NCI-H526 (cell line): ENCODE measurements around the gene TPO.
"Not testable (repeated sequence)": the region's sequence is repeated elsewhere in the genome, so short reads cannot be mapped to it uniquely, and the experiment has no call there.

Experiments
- DNase-seq, 2 experiments: peaks; one replicate each; lab custom pipeline; 2025; lab: John Stamatoyannopoulos, UW

Gene TPO

GRCh38 chr2:1483551-1483950, 70.3 kb downstream of the TPO start:
- no peak for DNase-seq

DNA sequence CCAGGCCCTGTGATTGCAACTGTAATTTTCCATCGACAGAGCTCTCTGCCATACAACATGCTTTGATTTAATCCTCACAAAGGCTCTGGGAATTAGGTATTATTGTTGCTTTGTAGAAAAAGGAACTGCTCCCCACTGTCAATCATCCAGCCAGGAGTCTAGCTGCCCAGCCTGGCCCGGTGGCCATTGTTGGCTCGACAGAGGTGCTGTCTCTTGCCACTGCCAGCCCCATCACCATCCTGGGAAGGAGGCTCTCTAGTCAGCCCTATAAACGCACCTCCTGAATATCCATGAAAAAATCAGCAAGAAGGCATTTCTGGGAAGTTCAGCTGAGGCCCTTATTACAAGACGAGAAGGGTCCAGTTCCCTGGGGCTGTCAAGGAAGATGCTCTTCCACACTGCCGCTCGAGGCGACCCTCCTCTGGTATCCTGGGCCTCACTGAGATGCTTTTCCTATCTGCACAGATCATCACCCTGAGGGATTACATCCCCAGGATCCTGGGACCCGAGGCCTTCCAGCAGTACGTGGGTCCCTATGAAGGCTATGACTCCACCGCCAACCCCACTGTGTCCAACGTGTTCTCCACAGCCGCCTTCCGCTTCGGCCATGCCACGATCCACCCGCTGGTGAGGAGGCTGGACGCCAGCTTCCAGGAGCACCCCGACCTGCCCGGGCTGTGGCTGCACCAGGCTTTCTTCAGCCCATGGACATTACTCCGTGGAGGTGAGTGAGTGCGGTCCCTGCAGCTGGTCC, 71.0 kb downstream of the TPO start:
- DNase-seq: no peak

- DNase-seq: no peak
Measured at GRCh38 chr2:1486670-1487069, 73.4 kb downstream of the TPO start.

GRCh38 chr2:1487758-1488157, 74.5 kb downstream of the TPO start:
- no peak for DNase-seq

DNA sequence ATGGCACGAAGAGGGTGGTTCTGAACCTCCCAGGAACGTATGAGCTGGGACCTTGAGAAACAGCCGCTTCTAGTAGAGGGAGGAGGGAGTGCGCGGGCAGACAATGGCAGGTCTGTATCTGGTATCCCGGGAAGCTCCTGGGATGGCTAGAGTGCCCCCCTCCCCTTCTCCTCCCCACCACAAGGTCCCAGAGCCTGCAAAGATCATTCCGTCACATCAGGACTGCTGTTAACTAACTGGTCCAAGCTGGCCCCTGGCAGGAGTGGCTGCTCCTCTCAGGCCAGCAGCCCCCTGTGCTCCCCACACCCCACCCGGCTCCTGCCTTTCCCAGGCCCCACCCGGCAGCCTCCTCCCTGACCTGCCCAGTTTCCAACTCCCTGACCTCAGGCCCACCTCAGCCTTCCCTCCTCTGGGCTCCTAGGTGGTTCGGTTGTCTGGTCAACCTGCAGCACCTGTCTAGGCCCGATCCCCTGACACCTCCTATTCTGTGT, 75.0 kb downstream of the TPO start:
- peak in 1 of 2 experiments; percentile 22 for DNase-seq

GRCh38 chr2:1488851-1489250, 75.6 kb downstream of the TPO start:
- DNase-seq: no peak

DNA sequence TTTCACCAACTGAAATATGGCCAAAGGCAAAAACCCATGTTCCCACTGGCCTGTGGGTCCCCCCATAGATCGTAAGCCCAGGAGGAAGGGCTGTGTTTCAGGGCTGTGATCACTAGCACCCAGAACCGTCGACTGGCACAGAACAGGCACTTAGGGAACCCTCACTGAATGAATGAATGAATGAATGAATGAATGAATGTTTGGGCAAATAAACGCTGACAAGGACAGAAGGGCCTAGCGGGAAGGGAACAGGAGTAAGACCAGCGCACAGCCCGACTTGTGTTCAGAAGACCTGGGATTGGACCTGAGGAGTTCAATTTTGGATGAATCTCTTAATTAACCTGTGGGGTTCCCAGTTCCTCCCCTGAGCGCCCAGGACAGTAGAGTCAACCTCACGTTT, 76.2 kb downstream of the TPO start:
- no peak for DNase-seq

DNA sequence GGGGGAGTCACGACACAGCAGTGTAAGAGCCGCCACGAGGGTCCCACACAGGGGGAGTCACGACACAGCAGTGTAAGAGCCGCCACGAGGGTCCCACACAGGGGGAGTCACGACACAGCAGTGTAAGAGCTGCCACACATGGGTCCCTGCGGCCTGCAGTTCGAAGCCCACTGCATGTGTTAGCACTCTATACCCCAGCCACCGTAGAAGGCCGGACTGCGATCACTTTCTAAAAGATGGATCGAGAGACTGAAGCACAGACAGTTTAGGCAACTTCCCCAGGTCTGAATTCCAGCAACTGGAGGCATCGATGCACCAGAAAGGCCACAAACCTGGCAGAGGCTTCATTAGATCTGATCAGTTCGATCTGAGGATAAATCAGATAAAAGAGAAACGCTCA, 77.1 kb downstream of the TPO start:
- not testable (repeated sequence) for DNase-seq

DNA sequence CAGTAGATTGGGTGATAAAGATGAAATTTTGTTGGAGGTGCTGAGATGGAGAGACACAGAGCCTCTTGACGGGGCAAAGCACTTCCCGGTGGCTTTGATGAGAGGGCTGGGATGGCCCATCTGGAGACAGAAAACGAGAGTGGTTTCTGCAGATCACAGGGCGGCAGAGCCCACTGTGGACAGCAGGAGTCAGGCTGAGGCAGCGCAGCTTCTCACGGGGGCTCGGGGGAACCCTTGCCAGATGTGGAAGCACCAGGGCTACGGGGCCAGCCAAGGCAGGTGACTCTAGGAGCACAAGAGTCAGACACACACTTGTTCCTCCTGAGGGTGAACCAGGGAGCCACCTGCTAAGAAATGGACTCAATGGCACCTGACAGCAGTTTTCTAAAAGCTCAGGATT, 78.5 kb downstream of the TPO start:
- no peak for DNase-seq

- DNase-seq: not testable (repeated sequence)
Measured at GRCh38 chr2:1492231-1492630, 79.0 kb downstream of the TPO start.

DNA sequence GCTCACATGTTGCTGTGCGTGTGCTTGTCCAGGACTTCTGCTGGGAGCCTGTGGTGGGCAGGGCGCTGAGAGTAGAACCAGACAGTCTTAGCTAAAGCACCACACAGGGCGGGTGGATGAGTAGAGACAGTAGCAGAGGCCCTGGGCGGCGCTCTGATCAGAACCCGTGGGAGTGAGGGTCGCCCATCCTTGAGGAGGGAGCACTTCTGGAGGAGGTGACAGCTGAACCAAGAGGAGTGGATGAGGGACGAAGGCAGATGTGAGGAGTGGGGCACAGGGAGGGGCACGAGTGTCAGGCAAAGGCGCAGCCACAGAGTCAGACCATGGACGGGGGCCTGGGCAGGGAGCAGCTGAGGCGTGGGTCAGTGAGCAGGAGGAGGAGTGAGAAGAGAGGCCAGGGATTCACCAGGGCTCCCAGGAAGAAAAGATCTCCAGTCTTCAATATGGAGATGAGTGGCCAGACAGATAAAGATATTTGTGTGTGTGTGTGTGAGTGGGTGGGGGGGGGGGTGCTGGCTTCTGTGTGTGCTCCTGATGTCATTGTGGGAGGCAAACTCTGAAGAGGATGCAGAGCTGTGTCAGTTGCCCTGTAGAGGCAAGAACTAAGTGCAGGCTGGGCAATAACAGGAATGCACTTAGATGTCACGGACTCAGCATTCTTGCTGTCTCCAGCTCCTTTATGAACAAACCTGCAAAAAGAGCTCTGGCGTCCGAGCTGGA, 79.6 kb downstream of the TPO start:
- DNase-seq: no peak

DNA sequence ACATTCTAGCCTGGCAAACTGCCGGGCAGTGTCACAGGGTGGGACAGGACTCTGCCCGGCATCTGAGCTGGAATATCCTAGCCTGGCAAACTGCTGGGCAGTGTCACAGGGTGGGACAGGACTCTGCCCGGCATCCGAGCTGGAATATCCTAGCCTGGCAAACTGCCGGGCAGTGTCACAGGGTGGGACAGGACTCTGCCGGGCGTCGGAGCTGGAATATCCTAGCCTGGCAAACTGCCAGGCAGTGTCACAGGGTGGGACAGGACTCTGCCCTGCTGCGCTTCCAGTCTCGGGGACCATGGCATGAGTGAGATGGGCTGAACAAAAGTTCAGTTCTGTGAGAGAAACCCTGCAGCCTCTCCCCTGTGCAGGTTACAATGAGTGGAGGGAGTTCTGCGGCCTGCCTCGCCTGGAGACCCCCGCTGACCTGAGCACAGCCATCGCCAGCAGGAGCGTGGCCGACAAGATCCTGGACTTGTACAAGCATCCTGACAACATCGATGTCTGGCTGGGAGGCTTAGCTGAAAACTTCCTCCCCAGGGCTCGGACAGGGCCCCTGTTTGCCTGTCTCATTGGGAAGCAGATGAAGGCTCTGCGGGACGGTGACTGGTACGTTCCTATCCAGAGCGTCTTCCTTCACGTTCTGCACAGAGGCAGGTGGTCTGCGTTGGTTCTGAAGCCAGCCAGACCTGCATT, 80.3 kb downstream of the TPO start:
- no peak for DNase-seq

DNA sequence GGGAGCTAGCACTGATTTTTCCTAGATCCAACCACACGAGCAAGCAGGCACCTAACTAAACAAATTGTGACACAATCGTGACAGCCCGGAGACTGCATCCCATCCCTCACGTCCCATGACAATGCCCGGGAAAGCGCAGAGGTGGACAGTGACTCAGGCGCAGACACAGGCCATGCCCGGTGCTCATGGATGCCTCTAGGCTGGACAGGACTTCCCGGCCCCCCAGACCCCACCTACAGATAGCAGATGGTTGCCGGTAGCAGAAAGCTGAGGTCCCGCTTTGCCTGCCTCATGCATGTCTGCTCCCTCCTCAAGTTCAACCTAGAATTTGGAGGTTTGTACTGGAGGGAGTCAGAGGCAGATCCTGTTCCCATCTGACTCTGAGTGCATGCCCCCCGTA, 81.0 kb downstream of the TPO start:
- DNase-seq: no peak

DNA sequence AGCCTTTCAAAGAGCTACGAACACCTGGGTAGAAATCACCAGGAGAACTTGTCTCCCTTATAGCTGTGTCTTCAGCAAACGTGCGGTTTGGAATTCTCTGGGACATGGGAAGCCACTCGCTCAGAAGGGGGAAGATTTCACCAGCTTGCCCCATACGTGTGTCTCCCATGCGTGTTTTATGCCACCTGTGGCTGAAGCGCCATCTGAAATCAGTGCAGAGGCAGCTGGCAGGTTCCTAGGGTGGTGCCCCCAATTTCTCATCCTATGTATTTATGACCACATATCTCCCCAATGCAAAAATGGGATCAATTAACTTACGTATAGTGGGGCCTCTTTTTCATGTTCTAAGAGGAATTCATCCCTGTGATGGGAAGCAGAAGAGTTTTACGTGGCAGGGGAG, 81.6 kb downstream of the TPO start:
- DNase-seq: no peak

GRCh38 chr2:1495676-1496358, 82.6 kb downstream of the TPO start:
- no peak for DNase-seq

DNA sequence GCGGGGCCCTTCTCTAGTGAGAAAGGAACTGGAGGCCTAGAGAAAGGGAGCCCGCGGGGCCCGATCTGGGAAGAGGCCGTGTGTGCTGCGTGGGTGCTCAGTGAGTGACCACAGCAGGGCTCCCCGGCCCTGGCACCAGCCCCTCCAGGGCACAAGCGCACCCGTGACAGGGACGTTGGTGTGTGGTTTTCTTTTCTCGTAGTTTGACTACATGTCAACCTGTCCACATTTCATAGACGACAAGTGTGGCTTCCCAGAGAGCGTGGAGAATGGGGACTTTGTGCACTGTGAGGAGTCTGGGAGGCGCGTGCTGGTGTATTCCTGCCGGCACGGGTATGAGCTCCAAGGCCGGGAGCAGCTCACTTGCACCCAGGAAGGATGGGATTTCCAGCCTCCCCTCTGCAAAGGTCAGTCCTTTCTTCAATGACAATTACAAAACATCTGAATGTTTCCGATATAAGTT, 83.1 kb downstream of the TPO start:
- DNase-seq: no peak

GRCh38 chr2:1497122-1497611, 83.9 kb downstream of the TPO start:
- no peak for DNase-seq

DNA sequence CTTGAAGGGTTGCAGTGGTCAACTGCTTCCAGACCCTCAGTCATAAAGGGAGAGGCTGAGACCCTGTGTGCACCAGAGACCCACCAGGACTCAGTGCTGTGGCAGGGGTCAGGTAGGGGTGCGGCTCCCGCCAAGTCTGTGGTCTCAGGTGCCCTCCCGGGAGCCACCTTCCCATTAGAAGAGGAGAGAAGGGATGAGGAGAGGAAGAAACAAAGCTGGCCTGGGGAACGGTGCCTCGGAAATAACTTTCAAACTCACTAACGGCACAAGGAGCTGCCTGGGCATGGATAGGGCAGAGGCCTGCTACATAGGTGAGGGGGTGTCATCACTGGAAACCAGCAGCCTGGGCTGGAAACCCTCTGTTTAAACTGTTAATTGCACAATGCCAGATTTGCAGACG, 84.9 kb downstream of the TPO start:
- no peak for DNase-seq

GRCh38 chr2:1499033-1499795, 86.0 kb downstream of the TPO start:
- DNase-seq: no peak

DNA sequence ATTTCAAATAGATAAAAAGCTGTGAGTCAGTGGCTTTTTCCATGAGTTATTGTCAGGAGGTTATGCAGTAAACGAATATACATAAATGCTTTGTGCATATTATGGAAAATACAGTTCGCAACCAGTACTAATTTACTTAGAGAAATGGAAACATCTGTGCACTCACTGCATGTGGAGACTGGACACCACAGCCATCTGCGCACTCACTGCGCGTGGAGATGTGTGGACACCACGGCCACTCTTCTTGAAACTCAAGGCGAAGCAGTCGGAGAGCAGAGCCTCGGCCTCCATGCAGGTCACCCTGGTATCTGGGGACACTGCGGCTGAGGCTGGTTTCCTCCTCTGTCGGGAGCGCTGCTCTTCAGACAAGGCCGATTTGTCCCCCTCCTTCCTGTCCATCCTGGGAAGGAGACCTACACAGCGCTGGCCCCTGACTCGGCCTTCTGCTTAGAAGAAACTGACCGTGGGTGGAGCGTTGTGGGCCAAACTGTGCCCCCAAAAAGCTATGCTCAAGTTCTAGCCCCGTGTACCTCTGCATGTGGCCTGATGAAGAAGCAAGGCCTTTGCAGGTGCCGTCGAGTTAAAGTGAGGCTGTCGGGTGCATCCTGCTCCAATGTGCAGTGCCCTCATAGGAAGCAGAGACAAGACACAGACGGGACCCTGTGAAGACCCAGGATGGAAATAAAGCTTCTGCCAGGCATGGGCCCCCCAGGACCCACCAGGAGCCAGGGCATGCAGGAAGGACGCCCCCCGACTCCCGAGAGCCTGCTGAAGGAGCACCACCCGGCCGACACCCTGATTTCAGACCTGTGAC, 88.0 kb downstream of the TPO start:
- DNase-seq: no peak
